Activated naive CD4-positive, alpha-beta T cell treated with anti-CD3 and anti-CD28 coated beads for 36 hours (primary cell): ENCODE data around the gene ARMS2. TPM values are rescaled to one million over a fixed set of nuclear protein-coding genes. Genes with fewer than 3 reads are reported as not detected.

Experiments used
- CTCF ChIA-PET: fragments of 350-600 bp; sonication (Branson Sonifier 250); formaldehyde crosslinking; loops from one replicate; lab custom pipeline; 2021; ENCODE audit warnings: antibody characterized with exemption; lab: Charles Lee
- DNase-seq: peaks from one replicate; pipeline ENCODE4 v3.0.0-alpha.2; 2020
- H3K27ac Mint-ChIP-seq: one replicate; pipeline ENCODE4 v1.8.0; 2021; ENCODE audit warnings: mild to moderate bottlenecking, mixed read lengths
- H3K27me3 Mint-ChIP-seq: one replicate; pipeline ENCODE4 v1.8.0; 2021; ENCODE audit warnings: low read depth, mixed read lengths
- H3K36me3 Mint-ChIP-seq: one replicate; pipeline ENCODE4 v1.8.0; 2021; ENCODE audit warnings: low read depth, mixed read lengths
- H3K4me1 Mint-ChIP-seq: one replicate; pipeline ENCODE4 v1.8.0; 2021; ENCODE audit warnings: low read depth, mixed read lengths
- H3K4me3 Mint-ChIP-seq: one replicate; pipeline ENCODE4 v1.8.0; 2021; ENCODE audit warnings: mild to moderate bottlenecking, moderate library complexity, mixed read lengths
- H3K9me3 Mint-ChIP-seq: one replicate; pipeline ENCODE4 v1.8.0; 2021; ENCODE audit warnings: mixed read lengths
- intact Hi-C: fragments of 100-400 bp; cut with micrococcal nuclease; formaldehyde crosslinking; loops from one replicate; pipeline ENCODE4 v1.15.1; 2023
- total RNA-seq, 2 experiments: library from RNA; stranded (reverse); gene quantifications; one replicate each; pipeline ENCODE4 v1.2.3, GENCODE V29; 2021

The ARMS2 gene
- total RNA-seq, 2 experiments from 2014 or later, result not detected

- intact Hi-C loops, result no loop called here
- Mint-ChIP-seq H3K27ac (no peak overlapping the region), H3K4me1 (peaks cover 27% of the 10 kb centered on the region), H3K27me3 (no peaks in the 10 kb centered on the region), H3K36me3 (peaks cover 14% of the 10 kb centered on the region), H3K9me3 (no peaks in the 10 kb centered on the region), H3K4me3 (no peak overlapping the region)
- DNase-seq, result no peak
- CTCF ChIA-PET, result interaction anchor here (0.7 kb wide), 1 partner anchor 128 kb away, joined by 4 read pairs; no protein-coding TSS in a partner anchor
Observed at GRCh38 chr10:122426829-122427228, 27.6 kb upstream of the ARMS2 start.

GRCh38 chr10:122427280-122427679, 27.2 kb upstream of the ARMS2 start:
- CTCF ChIA-PET, result interaction anchor here (0.6 to 0.7 kb wide), 2 partner anchors 61 to 128 kb away, joined by 4 to 5 read pairs; no protein-coding TSS in a partner anchor
- Mint-ChIP-seq H3K27ac (peak overlapping the region; percentile 19), H3K27me3 (no peaks in the 10 kb centered on the region), H3K4me3 (no peak overlapping the region), H3K9me3 (no peaks in the 10 kb centered on the region), H3K36me3 (peaks cover 13% of the 10 kb centered on the region), H3K4me1 (peaks cover 23% of the 10 kb centered on the region)
- DNase-seq, result no peak
- intact Hi-C loops, result no loop called here

GRCh38 chr10:122435212-122435827, 19.1 kb upstream of the ARMS2 start:
- Mint-ChIP-seq H3K27me3 (no peaks in the 10 kb centered on the region), H3K9me3 (no peaks in the 10 kb centered on the region), H3K4me1 (peaks cover 5% of the 10 kb centered on the region), H3K36me3 (peaks cover 9% of the 10 kb centered on the region), H3K27ac (no peak overlapping the region), H3K4me3 (no peak overlapping the region)
- CTCF ChIA-PET, result interaction anchor here (0.7 to 4.3 kb wide), 34 partner anchors 9 to 300 kb away, joined by 3 to 65 read pairs (median 4); partner anchors contain the start of genes BTBD16 and PLEKHA1
- no peak for DNase-seq
- intact Hi-C loops, result loop anchor here (1.0 to 10.0 kb wide), 5 partner anchors 93 to 291 kb away; no protein-coding TSS in a partner anchor

GRCh38 chr10:122441961-122442360, 12.5 kb upstream of the ARMS2 start:
- peaks cover 5% of the 10 kb centered on the region for H3K36me3 Mint-ChIP-seq
- intact Hi-C loops, result no loop called here
- H3K27me3 Mint-ChIP-seq, result no peaks in the 10 kb centered on the region
- no peak overlapping the region for H3K4me3 Mint-ChIP-seq
- H3K9me3 Mint-ChIP-seq, result no peaks in the 10 kb centered on the region
- no peak overlapping the region for H3K27ac Mint-ChIP-seq
- no peaks in the 10 kb centered on the region for H3K4me1 Mint-ChIP-seq
- CTCF ChIA-PET, result interaction anchor here (0.6 to 1.3 kb wide), 3 partner anchors 22 to 143 kb away, joined by 4 to 5 read pairs (median 4); no protein-coding TSS in a partner anchor
- DNase-seq, result no peak

GRCh38 chr10:122445469-122445868, 9.0 kb upstream of the ARMS2 start:
- Mint-ChIP-seq H3K27ac (no peak overlapping the region), H3K36me3 (no peaks in the 10 kb centered on the region), H3K27me3 (peaks cover 2% of the 10 kb centered on the region), H3K9me3 (no peaks in the 10 kb centered on the region), H3K4me1 (no peaks in the 10 kb centered on the region), H3K4me3 (no peak overlapping the region)
- intact Hi-C loops, result no loop called here
- DNase-seq, result no peak
- CTCF ChIA-PET, result interaction anchor here (1.5 kb wide), 1 partner anchor 10 kb away, joined by 4 read pairs; no protein-coding TSS in a partner anchor

- no peak for DNase-seq
- intact Hi-C loops, result no loop called here
- no peaks in the 10 kb centered on the region for H3K4me1 Mint-ChIP-seq
- CTCF ChIA-PET, result interaction anchor here (1.5 kb wide), 1 partner anchor 10 kb away, joined by 4 read pairs; no protein-coding TSS in a partner anchor
- H3K27ac Mint-ChIP-seq, result no peak overlapping the region
- H3K9me3 Mint-ChIP-seq, result no peaks in the 10 kb centered on the region
- no peak overlapping the region for H3K4me3 Mint-ChIP-seq
- no peaks in the 10 kb centered on the region for H3K36me3 Mint-ChIP-seq
- H3K27me3 Mint-ChIP-seq, result peaks cover 2% of the 10 kb centered on the region
Observed at GRCh38 chr10:122445904-122446303, 8.5 kb upstream of the ARMS2 start.

- Mint-ChIP-seq H3K4me3 (no peak overlapping the region), H3K27me3 (peaks cover 2% of the 10 kb centered on the region), H3K4me1 (no peaks in the 10 kb centered on the region), H3K9me3 (no peaks in the 10 kb centered on the region), H3K27ac (no peak overlapping the region), H3K36me3 (no peaks in the 10 kb centered on the region)
- CTCF ChIA-PET, result interaction anchor here (0.7 to 1.5 kb wide), 2 partner anchors 11 to 148 kb away, joined by 3 to 4 read pairs; no protein-coding TSS in a partner anchor
- intact Hi-C loops, result no loop called here
- no peak for DNase-seq
Observed at GRCh38 chr10:122446668-122447423, 7.6 kb upstream of the ARMS2 start.

- H3K27me3 Mint-ChIP-seq, result peaks cover 2% of the 10 kb centered on the region
- CTCF ChIA-PET, result interaction anchor here (0.7 kb wide), 1 partner anchor 149 kb away, joined by 3 read pairs; no protein-coding TSS in a partner anchor
Observed at GRCh38 chr10:122448600-122448999, 5.9 kb upstream of the ARMS2 start.

GRCh38 chr10:122449153-122449552, 5.3 kb upstream of the ARMS2 start:
- Mint-ChIP-seq H3K9me3 (no peaks in the 10 kb centered on the region), H3K27ac (no peak overlapping the region), H3K27me3 (peaks cover 2% of the 10 kb centered on the region), H3K4me1 (no peaks in the 10 kb centered on the region), H3K4me3 (no peak overlapping the region), H3K36me3 (no peaks in the 10 kb centered on the region)
- intact Hi-C loops, result no loop called here
- DNase-seq, result no peak
- CTCF ChIA-PET, result interaction anchor here (0.9 to 1.9 kb wide), 3 partner anchors 14 to 181 kb away, joined by 3 to 6 read pairs (median 5); no protein-coding TSS in a partner anchor

More at GRCh38 chr10:122448600-122448999, 5.9 kb upstream of the ARMS2 start:
- Mint-ChIP-seq H3K9me3 (no peaks in the 10 kb centered on the region), H3K27ac (no peak overlapping the region), H3K36me3 (no peaks in the 10 kb centered on the region), H3K4me3 (no peak overlapping the region), H3K4me1 (no peaks in the 10 kb centered on the region)
- intact Hi-C loops, result no loop called here
- no peak for DNase-seq

GRCh38 chr10:122450353-122450990, 4.0 kb upstream of the ARMS2 start:
- Mint-ChIP-seq H3K27ac (no peak overlapping the region), H3K4me1 (no peaks in the 10 kb centered on the region), H3K9me3 (no peaks in the 10 kb centered on the region), H3K4me3 (no peak overlapping the region), H3K36me3 (no peaks in the 10 kb centered on the region), H3K27me3 (peaks cover 2% of the 10 kb centered on the region)
- intact Hi-C loops, result no loop called here
- CTCF ChIA-PET, result interaction anchor here (0.6 to 1.9 kb wide), 6 partner anchors 11 to 213 kb away, joined by 3 to 6 read pairs (median 5); no protein-coding TSS in a partner anchor
- DNase-seq, result no peak

GRCh38 chr10:122454071-122454470, 382 bp upstream of the ARMS2 start:
- no peaks in the 10 kb centered on the region for H3K9me3 Mint-ChIP-seq
- H3K27me3 Mint-ChIP-seq, result peaks cover 21% of the 10 kb centered on the region
- no peak overlapping the region for H3K4me3 Mint-ChIP-seq
- H3K4me1 Mint-ChIP-seq, result no peaks in the 10 kb centered on the region
- CTCF ChIA-PET, result interaction anchor here (0.6 to 1.2 kb wide), 2 partner anchors 20 to 21 kb away, joined by 3 to 4 read pairs; no protein-coding TSS in a partner anchor
- DNase-seq, result no peak
- H3K27ac Mint-ChIP-seq, result no peak overlapping the region
- intact Hi-C loops, result no loop called here
- no peaks in the 10 kb centered on the region for H3K36me3 Mint-ChIP-seq
